Heart left ventricle (tissue), 16 donors: ENCODE data around the gene FER1L5. TPM values are rescaled to one million over a fixed set of nuclear protein-coding genes. Genes with fewer than 3 reads are reported as not detected.

ENCODE experiments used
- ATAC-seq, 4 donors: fragments of 200-7000 bp; cut with Tn5 transposase; one replicate each; pipeline ENCODE4 v1.9.1; 2020 to 2022; ENCODE audit warnings: moderate library complexity in 4 of 4, mild to moderate bottlenecking in 3 of 4, moderate number of reproducible peaks in 1 of 4
- DNase-seq, 5 donors: peaks; one replicate each; pipeline ENCODE4 v3.0.0-alpha.2; 2020
- H3K27ac ChIP-seq, 12 donors: fragments of 200-600 bp; sonication (generic) in 4 of 12; one replicate each; pipeline versions ENCODE4 v1.5.0 to v1.8.0; 2016 to 2022; ENCODE audit warnings: mild to moderate bottlenecking in 2 of 12
- H3K27me3 ChIP-seq, 9 donors: fragments of 200-600 bp; sonication (generic) in 2 of 9; one replicate each; pipeline versions ENCODE4 v1.5.1 to v1.8.0; 2016 to 2022; ENCODE audit warnings: mild to moderate bottlenecking in 3 of 9
- H3K36me3 ChIP-seq, 9 donors: fragments of 200-600 bp; sonication (generic) in 2 of 9; one replicate each; pipeline versions ENCODE4 v1.5.0 to v1.8.0; 2018 to 2022; ENCODE audit warnings: mild to moderate bottlenecking in 2 of 9
- H3K4me1 ChIP-seq, 12 donors: fragments of 200-600 bp; sonication (generic) in 4 of 12; one replicate each; pipeline versions ENCODE4 v1.5.0 to v1.8.0; 2016 to 2022; ENCODE audit warnings: mild to moderate bottlenecking in 3 of 12
- H3K4me3 ChIP-seq, 12 donors: fragments of 200-600 bp; sonication (generic) in 4 of 12; one replicate each; pipeline versions ENCODE4 v1.5.0 to v1.8.0; 2017 to 2022; ENCODE audit warnings: mild to moderate bottlenecking in 9 of 12, moderate library complexity in 4 of 12
- H3K9me3 ChIP-seq, 12 donors: fragments of 200-600 bp; sonication (generic) in 4 of 12; one replicate each; pipeline versions ENCODE4 v1.5.0 to v1.8.0; 2016 to 2022; ENCODE audit warnings: mild to moderate bottlenecking in 1 of 12
- CTCF ChIP-seq, 12 donors: fragments of 200-600 bp; sonication (generic) in 4 of 12; IDR thresholded peaks; one replicate each; pipeline versions ENCODE4 v1.5.0 to v1.8.0; 2018 to 2022; ENCODE audit warnings: antibody characterized with exemption in 12 of 12, mild to moderate bottlenecking in 5 of 12
- POLR2A ChIP-seq, 2 donors: fragments of 450-650 bp; IDR thresholded peaks; one replicate each; pipeline ENCODE4 v1.6.1; 2017; ENCODE audit warnings: antibody characterized with exemption in 2 of 2, mild to moderate bottlenecking in 2 of 2, moderate library complexity in 2 of 2
- WGBS, 4 donors: extraction: QIAGEN DNeasy Blood & Tissue Kit in 2 of 4; methylation state at CpG; one replicate each; pipeline versions ENCODE4 v1.1.5 to v1.1.7; 2013 to 2018; 5-methylcytosine and 5-hydroxymethylcytosine counted together
- intact Hi-C, 10 donors: fragments of 100-400 bp; cut with DNase I; formaldehyde crosslinking; loops; one replicate each; pipeline versions ENCODE4 v1.11.1 to v1.14.2; 2022
- polyA plus RNA-seq, 2 donors: library from polyadenylated mRNA; stranded (reverse); fragments of 200-250 nt; gene quantifications; one replicate each; pipeline ENCODE4 v1.2.3, GENCODE V29; 2013
- total RNA-seq, 9 donors: library from RNA; depleted of rRNA in 2 of 9; stranded (reverse); fragments of >200 nt in 2 of 9; fragmentation: NEBNext Ultra II Directional in 3 of 9; extraction: Animal tissue kit (Norgen Biotek cat#: 25700) in 3 of 9; gene quantifications; one replicate each; pipeline versions ENCODE4 v1.1.0 to v1.2.4, GENCODE V29; 2016 to 2023
- donor health status: ischemic (EF 13 %, LVEDD 7.1; RV severe dilation, severe dysfunction).
- donor health status: healthy with polysubstance abuse.
- donor health status: DM: no; HTN: yes; CAD: no.
- donor health status: DM: no; HTN: no; CAD: no.
- donor health status: ischemic (EF 25% LVEDD 6.9; RV normal size, moderate dysfunction).
- donor health status: ischemic (EF 25% LVEDD 5.7; RV mildly dilated, moderate dysfunction).
- donor health status: healthy.
- donor health status: DM: yes; HTN: yes; CAD: no.
- donor health status: ischemic (EF 35%, LVEDD 5.7; RV mildly dilated, moderate dysfunction).
- donor health status: nonischemic (EF 11% LVEDD 7.7; RV severe dilation, severe dysfunction).
- donor health status: DM: yes; HTN: yes; CAD: no.
- donor health status: PGD.
- donor health status: ischemic (EF 29% LVEDD 5.4; RV normal size, mild dysfunction).
- donor health status: nonischemic (EF 23%, LVEDD 6.1; RV moderate dilation, normal function).

The FER1L5 gene
- total and polyA plus RNA-seq, 11 donors = 0.01 to 0.15 (median 0.07) TPM; not detected in 7

- no peaks in the 10 kb centered on the region for H3K27me3 ChIP-seq
Observed at GRCh38 chr2:96688649-96689430, 46.3 kb downstream of the FER1L5 start.

GRCh38 chr2:96689431-96689991 lies 46.9 kb downstream of the FER1L5 start:
- intact Hi-C loops = no loop called here
- DNase-seq (no peak), ATAC-seq (no peak)
- Histone ChIP-seq H3K4me3 (no peak overlapping the region), H3K36me3 (no peaks in the 10 kb centered on the region), H3K9me3 (no peaks in the 10 kb centered on the region), H3K27me3 (no peaks in the 10 kb centered on the region), H3K4me1 (peaks cover 0 to 15% (median 10%) of the 10 kb centered on the region in 12 donors), H3K27ac (no peak overlapping the region)
- 95 to 97% (median 96%) methylated on average over 11 to 14 of the region's 14 CpGs for WGBS, 4 donors
- no peak for TF ChIP-seq POLR2A (IDR thresholded peaks at IDR 0.05)
- no peak for TF ChIP-seq CTCF (IDR thresholded peaks at IDR 0.05)

More at GRCh38 chr2:96688649-96689430, 46.3 kb downstream of the FER1L5 start:
- ATAC-seq = no peak
- H3K4me3 ChIP-seq = no peak overlapping the region
- H3K36me3 ChIP-seq = no peaks in the 10 kb centered on the region
- TF ChIP-seq POLR2A (IDR thresholded peaks at IDR 0.05) = no peak
- no peak for TF ChIP-seq CTCF (IDR thresholded peaks at IDR 0.05)
- no peak for DNase-seq
- WGBS, 4 donors = 90 to 96% (median 95%) methylated on average over 11 of the region's 11 CpGs
- H3K4me1 ChIP-seq = peaks cover 0 to 15% (median 10%) of the 10 kb centered on the region in 12 donors
- intact Hi-C loops = no loop called here
- H3K27ac ChIP-seq = no peak overlapping the region
- no peaks in the 10 kb centered on the region for H3K9me3 ChIP-seq

GRCh38 chr2:96690306-96691021 lies 47.9 kb downstream of the FER1L5 start:
- no peak for ATAC-seq
- Histone ChIP-seq H3K9me3 (no peaks in the 10 kb centered on the region), H3K36me3 (no peaks in the 10 kb centered on the region), H3K4me3 (no peak overlapping the region), H3K27me3 (no peaks in the 10 kb centered on the region), H3K4me1 (peaks cover 0 to 9% (median 7%) of the 10 kb centered on the region in 12 donors), H3K27ac (no peak overlapping the region)
- no peak for DNase-seq
- 89 to 93% (median 92%) methylated on average over 12 to 16 of the region's 16 CpGs for WGBS, 4 donors
- TF ChIP-seq POLR2A (IDR thresholded peaks at IDR 0.05) (no peak), CTCF (IDR thresholded peaks at IDR 0.05) (no peak)
- intact Hi-C loops = no loop called here

- peaks cover 0 to 3% (median 1%) of the 10 kb centered on the region in 12 donors for H3K4me1 ChIP-seq
- DNase-seq = no peak
- H3K9me3 ChIP-seq = no peaks in the 10 kb centered on the region
- no peak overlapping the region for H3K4me3 ChIP-seq
- no peak for ATAC-seq
- intact Hi-C loops = no loop called here
- no peaks in the 10 kb centered on the region for H3K36me3 ChIP-seq
- WGBS, 4 donors = 92 to 97% (median 94%) methylated on average over 12 to 30 of the region's 30 CpGs
- no peaks in the 10 kb centered on the region for H3K27me3 ChIP-seq
- no peak overlapping the region for H3K27ac ChIP-seq
- TF ChIP-seq POLR2A (IDR thresholded peaks at IDR 0.05) (no peak), CTCF (IDR thresholded peaks at IDR 0.05) (no peak)
Observed at GRCh38 chr2:96691022-96691612, 48.6 kb downstream of the FER1L5 start.
